HG03354 (cell line): ENCODE results near the gene UCK2.

Experiments used
- ATAC-seq: cut with Tn5 transposase; IDR thresholded peaks from one replicate; pipeline ENCODE4 v1.9.1; 2021; ENCODE audit warnings: mild to moderate bottlenecking; ENCODE audit not compliant: unreplicated experiment, poor library complexity, severe bottlenecking

UCK2 gene

DNA sequence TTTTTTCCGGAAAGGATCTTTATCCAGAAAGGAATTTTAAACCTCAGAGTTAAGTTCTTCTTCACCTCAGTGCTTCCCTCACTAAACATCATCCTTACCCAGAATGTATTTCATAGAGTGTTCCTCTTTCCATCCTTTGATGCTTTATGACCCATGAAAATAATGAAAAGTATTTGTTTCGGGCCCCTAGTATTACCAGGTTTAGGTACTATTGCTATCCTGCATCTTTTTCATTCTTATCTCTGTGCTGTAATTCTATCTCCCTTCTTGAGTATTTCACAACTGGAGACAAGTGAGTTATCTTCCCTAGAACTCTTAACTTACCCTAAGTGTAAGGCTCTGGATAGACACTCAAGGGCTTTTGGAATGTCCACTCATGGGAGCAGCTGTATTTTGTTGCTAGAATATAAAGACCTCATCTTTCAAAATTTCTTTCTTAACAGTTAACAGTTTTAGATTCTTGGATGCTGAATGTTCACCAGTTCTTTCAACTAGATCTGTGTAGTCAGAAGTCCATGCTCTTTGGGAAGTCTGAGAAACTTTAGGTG lies 26.2 kb downstream of the UCK2 start:
- ATAC-seq: no peak

DNA sequence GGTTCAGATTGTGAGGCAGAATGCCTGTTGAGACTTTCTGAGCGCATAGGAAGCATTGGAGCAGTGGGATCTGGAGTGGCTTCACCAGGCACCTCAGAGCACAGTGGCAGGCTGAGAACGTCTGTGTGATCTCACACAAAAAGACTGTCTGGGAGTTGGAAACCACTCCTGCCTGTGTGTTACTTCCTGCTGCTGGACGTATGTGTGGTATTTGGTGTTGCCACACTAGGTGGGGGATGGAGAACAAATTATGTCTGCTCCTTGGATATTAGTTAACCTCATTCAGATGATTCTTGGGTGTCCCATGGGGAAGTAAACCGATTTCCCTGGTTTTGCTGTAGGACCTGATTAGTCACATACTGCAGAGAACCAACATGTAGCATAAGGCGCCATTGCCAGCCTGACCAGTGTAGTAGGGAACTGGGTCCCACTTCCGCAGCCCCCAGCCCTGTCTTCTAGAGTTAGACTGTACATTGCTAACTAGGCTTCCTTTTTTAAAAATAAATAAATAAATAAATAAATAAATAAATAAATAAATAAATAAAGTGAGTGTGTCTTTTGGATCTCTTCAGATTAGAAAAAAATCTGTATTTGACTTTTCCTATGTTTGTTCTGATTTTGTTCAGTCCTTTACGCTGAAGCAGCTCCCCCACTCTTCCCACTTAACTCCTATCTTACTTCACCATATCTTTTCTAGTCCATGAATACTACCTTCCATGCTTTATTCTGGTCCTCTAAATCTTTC lies 26.9 kb downstream of the UCK2 start:
- no peak for ATAC-seq

DNA sequence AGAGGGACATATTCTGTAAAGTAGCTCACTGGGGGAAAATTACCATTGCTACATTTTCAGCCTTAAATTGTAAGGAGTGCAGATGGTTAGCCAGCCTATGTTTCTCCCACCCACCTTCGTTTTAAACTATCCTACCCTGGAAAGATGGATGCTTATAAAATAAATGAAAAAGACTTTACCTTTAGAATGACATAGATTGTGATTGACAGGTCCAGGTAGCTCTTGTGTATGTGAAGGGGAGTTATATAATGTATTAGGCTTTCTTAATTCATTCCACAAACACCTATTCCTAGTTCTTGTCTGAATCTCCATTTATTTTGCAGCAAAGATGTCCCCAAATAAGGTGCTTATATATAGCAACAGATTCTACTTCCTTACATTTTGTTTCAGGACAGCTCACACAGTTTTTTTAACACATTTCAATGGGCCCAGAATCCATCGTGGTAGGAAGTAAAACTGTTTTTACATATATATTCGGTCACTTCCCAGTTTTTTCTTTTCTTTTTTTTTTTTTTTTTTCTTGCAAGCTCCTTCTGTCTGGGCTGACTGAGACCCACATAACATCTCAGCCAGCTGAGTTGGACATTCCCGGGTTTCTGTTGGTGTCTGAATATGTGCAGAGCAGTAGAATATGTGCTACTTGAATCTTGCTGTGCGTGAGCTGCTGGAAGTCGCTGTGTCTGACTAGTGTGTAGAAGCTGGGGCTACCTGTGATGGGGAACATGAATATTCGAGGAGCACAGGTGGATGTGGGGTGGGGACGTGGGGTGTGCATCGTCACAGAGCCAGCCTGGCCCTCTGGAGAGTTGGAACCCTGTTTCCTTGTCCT lies 27.8 kb downstream of the UCK2 start:
- ATAC-seq: no peak

DNA sequence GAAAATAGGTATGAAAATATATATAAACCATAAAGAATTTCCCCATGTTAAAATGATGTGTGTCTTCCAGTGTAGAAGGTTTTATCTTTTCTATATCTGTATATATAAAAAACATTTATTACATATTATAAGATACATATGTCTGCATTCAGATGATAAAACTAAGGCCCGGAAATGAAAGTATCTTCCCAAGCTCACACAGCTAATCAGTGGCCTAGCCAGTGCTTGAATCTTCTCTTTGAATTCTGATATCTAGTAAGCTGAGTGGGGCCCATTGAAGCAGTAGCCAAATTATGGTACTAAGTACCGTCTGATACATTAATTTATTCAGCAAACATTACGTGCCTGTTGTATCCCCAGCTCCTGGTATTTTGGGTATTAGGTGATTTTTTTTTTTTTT lies 28.6 kb downstream of the UCK2 start:
- ATAC-seq: no peak

DNA sequence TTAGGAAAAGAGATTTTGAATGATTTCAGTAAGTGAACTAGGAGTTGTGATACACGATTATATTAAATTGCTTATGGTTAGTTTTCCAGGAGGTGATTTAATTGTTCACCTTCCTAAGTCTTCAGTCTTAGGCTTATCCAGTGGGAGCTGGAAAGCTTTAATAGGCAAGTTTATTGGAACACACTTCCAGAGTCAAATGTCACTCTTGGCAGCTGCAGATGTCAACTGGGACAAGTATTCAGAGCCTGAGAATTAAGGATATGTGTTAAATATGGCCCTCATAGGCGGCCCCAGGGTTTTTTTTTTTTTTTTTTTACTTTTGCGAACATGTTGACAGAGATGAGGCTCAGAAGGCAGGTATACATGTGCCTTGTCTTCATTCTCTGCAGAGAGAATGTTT lies 29.2 kb downstream of the UCK2 start:
- no peak for ATAC-seq

DNA sequence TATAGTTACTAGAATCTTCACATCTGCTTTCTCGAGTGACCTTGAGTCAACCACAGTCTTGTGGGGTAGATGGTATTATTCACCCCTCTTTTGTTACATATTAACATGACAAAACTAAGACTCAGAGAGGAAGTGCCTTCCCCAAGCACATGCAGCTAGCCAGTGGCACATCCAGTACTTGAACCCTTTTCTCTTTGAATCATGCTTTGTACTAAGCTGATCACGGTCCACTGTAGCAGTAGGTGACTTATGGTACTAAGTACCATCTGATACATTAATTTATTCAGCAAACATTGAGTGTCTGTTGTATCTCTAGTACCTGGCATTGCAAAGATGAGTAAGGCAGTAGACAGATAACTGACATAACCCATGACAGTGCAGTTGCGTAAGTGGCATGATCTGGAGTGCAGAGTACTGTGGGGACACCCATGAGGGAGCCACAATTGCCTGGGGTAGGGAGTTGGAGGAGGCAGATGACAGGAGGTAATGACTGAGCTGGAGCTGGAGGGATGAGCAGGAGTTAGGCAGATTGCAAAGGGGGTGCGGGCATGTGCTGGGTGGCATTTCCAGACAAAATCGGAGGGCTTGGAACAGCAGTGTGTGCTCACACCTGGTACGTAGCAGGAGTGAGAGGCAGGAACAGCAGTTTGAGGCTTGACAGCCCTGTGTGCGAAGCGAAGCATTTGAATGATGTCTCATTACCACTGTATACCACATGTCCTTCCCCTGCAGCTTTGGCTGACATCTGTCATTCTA lies 29.8 kb downstream of the UCK2 start:
- peak; percentile 96 for ATAC-seq

DNA sequence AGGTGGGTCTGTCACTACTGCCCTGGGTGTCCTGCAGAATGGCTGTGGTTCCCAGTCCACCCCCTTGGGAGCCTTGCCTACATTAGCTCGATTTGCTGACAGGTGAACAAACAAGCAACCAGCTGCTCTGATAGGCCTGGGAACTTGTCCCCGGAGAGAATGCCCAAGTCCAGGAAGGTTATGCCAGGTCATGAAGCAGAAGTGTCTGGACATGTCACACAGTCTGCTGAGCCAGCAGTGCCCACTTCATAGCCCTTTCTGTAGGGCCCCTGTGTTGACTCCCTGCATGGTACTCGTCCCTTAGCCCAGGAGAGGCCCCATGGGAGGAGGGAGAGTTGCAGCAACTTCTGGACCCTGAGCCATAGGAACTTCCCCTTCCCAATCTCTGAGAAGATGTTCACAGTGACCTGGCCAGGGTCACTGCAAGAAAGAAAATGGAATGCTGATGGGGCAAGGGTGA lies 31.0 kb downstream of the UCK2 start:
- no peak for ATAC-seq

DNA sequence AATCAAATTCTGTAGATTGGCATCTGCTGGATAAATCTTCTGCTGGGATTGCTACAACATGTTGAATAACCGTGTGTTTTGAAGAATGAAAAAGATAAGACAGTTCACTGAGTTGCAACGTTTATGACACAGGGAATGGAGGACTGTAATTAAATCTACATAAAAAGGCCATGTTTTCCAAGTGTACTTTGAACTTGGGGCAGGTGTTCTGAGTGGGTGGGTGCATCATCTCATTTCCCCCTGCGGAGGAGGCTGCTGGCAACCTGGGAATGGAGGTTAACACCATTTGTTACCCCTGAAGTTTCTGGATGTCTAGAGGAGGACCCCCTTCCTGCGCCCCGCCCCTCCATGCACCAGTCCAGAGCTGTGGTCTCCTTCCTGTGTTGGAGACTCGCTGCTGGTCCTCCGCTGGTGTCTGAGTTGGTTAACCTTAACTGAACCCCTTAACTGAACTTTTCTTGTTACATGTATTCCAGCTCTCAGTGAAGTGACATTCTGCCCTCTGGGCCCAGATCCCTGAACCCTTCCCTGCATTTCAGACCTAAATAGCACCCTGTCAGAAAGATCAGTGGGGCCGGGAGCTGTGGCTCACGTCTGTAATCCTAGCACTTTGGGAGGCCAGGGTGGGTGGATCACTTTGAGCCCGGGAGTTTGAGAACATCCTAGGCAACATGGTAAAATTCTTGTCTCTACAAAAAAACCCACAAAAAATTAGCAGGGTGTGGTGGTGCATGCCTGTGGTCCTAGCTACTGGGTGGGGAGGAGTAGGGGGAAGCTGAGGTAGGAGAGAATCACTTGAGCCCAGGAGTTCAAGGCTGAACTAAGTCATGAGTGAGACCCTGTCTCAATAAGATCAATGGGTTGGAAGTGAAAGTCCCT lies 31.8 kb downstream of the UCK2 start:
- ATAC-seq: no peak

DNA sequence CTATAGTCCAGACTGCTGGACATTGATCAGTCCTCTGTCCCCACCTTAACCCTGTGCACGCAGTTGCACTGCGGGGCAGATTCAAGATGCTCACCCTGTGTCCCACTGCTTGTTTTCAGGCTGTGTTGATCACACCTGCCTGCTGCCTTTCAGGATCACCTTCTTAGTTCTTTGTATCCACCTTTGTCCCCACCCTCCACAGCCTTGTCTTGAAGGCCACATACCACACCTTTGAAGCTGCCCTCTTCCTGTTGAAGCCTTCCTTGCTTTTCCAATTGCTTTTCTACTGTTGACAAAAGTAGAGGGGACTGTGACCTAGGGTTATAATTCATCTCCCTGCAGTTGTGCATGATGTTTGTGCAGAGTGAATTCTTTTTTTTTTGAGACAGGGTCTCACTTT lies 32.7 kb downstream of the UCK2 start:
- no peak for ATAC-seq

DNA sequence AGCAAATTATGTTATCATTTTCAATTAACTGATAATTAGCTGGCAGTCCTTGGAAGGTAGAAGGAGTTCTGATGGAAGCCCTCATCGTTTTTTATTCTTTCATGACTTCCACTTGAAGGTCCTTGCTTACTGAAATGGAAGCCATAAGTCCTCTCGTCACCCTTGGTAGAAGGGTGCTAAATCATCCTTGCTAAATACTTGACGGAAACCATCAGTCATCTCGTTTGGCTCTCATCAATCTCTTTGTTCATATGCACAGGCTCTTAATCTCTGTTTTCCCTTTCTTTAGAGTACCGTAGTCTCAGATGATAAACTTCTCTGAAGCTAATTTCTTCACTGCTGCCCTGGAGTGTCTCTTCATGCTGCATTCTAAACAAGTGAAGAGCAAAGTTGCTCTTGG lies 34.5 kb downstream of the UCK2 start:
- no peak for ATAC-seq

DNA sequence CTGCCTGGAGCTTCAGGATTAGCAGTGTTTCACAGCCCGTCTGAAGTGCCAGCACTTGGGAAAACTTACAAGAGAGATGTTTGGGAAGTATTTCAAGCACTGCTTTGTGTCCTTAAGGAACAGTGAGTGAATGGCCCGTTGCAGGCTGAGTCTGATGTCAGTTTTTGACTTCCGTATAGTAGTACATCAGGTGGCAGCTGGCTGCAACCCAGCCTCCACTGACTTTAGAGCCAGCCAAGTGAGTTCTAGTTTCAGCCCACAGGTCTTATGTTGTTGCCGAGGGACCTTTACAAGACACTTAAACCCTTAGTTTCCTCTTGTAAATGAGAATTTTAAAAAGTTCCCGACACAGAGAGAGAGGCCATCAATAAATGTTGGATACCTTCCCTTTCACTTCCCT lies 35.0 kb downstream of the UCK2 start:
- peak; percentile 83 for ATAC-seq

DNA sequence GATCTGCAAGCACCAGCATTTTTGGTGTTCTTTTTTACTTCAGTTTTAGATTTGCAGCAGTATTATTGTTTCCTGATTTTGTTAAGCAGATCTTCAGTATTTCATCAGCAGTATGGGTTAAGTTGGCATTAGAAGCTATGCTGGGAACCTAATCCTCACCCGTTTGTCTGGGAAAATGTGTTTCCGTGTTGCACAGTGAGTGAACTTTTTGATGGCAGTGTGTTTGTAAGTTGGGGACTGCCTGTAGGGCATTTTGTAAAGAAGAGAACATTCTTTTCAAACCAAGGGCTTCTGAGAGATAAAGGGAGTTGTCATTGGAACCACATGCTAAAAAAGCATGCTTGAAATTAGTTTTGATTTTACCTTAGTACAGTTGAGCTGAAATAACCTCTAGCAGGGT lies 35.9 kb downstream of the UCK2 start:
- ATAC-seq: no peak

DNA sequence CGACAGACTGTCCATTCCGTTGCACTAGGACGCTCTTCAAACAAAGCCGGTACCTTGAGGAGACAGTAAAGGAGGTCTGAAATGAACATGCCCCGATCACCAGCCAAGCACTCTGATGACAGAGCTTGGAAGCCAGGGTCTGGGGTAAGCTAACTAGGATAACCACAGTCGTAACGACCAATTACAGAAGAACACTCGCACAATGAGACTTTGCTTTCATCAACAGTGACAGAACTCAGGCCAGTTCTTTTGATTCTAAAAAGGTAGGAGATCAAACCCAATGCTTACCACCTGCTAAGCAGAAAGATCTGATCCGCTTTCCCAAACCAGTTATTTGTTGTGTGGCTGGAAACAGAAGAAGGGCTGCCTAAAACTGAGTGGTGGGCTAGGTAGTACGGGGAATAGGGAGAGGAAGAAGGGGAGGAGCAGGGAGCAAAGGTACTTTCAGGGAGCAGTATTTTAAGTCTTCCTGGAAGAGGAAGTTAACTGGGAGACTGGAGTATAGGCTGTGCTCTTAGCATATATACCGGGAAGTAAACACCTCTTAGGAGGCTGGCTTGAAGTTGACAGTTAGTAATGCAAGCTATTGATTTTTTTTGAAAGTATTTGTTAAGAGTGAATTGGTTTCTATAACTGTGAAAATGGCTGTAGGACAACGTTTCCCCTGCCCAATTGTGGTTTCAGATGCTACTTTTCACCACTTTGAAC lies 38.4 kb downstream of the UCK2 start:
- no peak for ATAC-seq

DNA sequence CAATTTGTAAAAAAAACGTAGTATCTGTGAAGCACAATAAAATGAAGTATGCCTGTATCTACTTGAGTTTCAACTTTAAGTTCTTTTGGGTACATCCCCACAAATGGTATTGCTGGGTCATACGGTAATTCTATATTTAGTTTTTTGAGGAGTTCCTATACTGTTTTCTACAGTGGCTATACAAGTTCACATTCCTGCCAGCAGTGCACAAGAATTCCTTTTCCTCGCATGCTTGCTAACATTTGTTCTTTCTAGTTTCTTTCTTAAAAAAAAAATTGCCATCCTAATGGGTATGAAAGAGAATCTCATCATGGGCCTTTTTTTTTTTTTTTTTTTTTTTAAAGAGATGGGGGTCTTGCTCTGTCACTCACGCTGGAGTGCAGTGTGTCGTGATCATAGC lies 41.9 kb downstream of the UCK2 start:
- no peak for ATAC-seq

DNA sequence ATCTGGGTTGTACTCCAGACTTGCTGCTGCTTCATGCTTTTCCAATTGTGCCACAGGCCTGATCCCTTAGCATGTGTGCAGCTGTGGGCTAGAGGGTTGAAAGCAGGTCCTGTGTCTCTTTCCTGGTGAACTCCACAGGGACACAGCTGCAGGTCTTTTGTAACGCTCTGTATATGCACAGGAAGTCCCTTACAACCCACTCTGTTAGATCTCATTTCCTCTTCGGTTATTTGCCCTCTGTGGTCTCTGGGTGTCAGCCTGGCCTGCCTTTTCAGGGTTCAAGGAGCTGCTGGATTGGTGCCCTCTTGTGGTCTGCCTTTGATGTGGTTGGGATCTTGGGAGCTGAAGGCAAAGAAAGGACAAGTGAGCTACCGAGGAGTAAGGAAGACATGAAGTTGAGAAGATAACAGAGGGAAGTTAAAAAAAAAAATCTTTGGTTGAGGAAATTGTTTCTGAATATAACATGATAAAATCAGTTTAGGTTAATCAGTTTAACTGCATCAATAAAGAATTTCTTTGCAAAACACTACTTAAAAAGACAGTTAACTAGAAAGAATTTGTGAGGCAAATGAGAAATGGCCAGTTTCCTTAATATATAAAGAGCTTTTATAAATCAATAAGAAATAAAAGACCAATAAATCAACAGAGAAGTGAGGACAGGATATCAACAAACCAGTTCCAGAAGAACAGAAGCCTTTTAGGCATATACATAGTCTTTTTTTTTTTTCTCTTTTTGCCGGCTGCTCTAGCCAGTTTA lies 44.1 kb downstream of the UCK2 start:
- ATAC-seq: peak; percentile 70

DNA sequence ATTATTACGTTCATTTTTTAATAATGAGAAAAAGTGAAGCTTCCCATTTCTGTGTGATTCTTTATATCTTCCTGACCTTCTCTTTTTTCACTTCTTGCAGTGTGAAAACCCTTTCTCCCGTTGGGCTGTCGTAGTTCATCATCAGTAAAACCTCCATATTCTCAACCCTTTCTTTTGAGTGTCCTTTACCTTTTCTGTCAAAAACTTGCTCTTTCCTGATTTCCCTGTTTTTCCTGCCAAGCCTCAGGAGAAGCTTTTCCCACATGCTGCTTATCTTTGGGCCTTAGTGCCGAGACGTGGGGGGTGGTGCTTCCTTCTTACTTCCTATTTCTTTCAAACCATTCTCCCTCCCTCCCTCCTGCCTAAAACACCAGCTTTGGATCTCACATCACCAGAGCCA lies 46.1 kb downstream of the UCK2 start:
- ATAC-seq: no peak

DNA sequence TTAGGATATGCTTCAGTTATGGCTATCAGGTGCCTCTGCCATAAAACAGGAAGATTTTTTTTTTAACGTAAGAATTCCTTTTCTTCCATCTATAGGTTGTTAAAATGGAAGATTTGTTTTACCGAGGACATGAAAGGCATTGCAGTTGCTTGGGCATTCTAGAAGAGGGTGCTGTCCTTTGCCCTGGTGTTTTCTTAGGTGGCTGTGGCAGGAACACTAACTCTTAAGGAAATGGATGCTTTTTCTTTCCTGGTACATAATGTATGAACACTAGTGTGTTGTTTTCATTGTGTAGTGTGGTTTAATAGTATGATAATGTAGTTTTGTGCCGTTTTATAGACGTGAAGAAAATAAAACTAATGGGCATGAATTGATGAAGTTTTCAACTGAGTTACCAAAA lies 47.2 kb downstream of the UCK2 start:
- no peak for ATAC-seq

DNA sequence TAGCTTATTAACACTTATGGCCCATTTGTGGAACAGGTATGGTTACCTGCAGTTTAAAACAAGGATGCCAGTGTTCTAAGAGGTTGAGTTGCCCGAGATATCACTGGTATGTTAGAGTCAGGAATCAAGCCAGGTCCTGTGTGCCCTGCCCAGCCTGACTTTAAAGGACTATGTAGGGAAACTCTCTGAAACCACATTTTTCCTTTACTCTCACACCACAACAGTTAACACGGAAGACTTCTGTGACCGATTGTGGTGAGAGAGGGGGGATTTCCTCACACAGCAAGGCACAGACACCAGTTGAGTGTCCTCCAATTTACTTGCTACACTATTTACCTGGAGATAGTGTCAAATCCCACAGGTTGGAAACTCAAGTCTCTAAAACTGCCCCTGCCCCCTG lies 47.8 kb downstream of the UCK2 start:
- ATAC-seq: peak; percentile 21
